ENCODE results near the gene MIGA1. TPM values are rescaled to one million over a fixed set of nuclear protein-coding genes. Genes with fewer than 3 reads are reported as not detected.

MIGA1 gene
- total and polyA plus RNA-seq, 5 donors = 3.8 to 15.1 (median 12.8) TPM

GRCh38 chr1:77850082-77850481 is 70.6 kb downstream of the MIGA1 start:
- no peaks in the 10 kb centered on the region for H3K9me3 ChIP-seq (ENCODE audit: control insufficient read depth, low read length)
- ATAC-seq (no peak), DNase-seq (no peak)
- H3K27me3 ChIP-seq (ENCODE audit: control insufficient read depth, insufficient read depth) = no peaks in the 10 kb centered on the region
- no peaks in the 10 kb centered on the region for H3K4me1 ChIP-seq (ENCODE audit: control insufficient read depth, insufficient read depth, low read length)
- no peak overlapping the region for H3K4me3 ChIP-seq (ENCODE audit: low read length)
- intact Hi-C loops (cut with DNase I) = no loop called here
- WGBS = 100% methylated on average over 1 of the region's 1 CpG
- H3K27ac ChIP-seq (ENCODE audit: low read length) = no peak overlapping the region

- WGBS = 80% methylated on average over 4 of the region's 4 CpGs
- no peaks in the 10 kb centered on the region for H3K27me3 ChIP-seq (ENCODE audit: control insufficient read depth, insufficient read depth)
- DNase-seq (no peak), ATAC-seq (no peak)
- H3K4me3 ChIP-seq (ENCODE audit: low read length) = no peak overlapping the region
- no peaks in the 10 kb centered on the region for H3K9me3 ChIP-seq (ENCODE audit: control insufficient read depth, low read length)
- no peaks in the 10 kb centered on the region for H3K4me1 ChIP-seq (ENCODE audit: control insufficient read depth, insufficient read depth, low read length)
- intact Hi-C loops (cut with DNase I) = no loop called here
- no peak overlapping the region for H3K27ac ChIP-seq (ENCODE audit: low read length)
Observed at GRCh38 chr1:77857552-77857951, 78.1 kb downstream of the MIGA1 start.

- intact Hi-C loops (cut with DNase I) = no loop called here
- 90% methylated on average over 3 of the region's 3 CpGs for WGBS
- Histone ChIP-seq H3K4me3 (ENCODE audit: low read length) (no peak overlapping the region), H3K27ac (ENCODE audit: low read length) (no peak overlapping the region), H3K4me1 (ENCODE audit: control insufficient read depth, insufficient read depth, low read length) (no peaks in the 10 kb centered on the region), H3K9me3 (ENCODE audit: control insufficient read depth, low read length) (no peaks in the 10 kb centered on the region), H3K27me3 (ENCODE audit: control insufficient read depth, insufficient read depth) (no peaks in the 10 kb centered on the region)
- DNase-seq = no peak
- ATAC-seq = no peak
Observed at GRCh38 chr1:77858725-77859124, 79.3 kb downstream of the MIGA1 start.

- H3K4me3 ChIP-seq (ENCODE audit: low read length) = no peak overlapping the region
- ATAC-seq = no peak
- H3K27ac ChIP-seq (ENCODE audit: low read length) = no peak overlapping the region
- no peaks in the 10 kb centered on the region for H3K27me3 ChIP-seq (ENCODE audit: control insufficient read depth, insufficient read depth)
- intact Hi-C loops (cut with DNase I) = no loop called here
- no peaks in the 10 kb centered on the region for H3K9me3 ChIP-seq (ENCODE audit: control insufficient read depth, low read length)
- no peak for DNase-seq
- H3K4me1 ChIP-seq (ENCODE audit: control insufficient read depth, insufficient read depth, low read length) = no peaks in the 10 kb centered on the region
- WGBS = 80% methylated on average over 2 of the region's 2 CpGs
Observed at GRCh38 chr1:77859248-77859647, 79.8 kb downstream of the MIGA1 start.

- WGBS = 80% methylated on average over 4 of the region's 4 CpGs
- no peak for DNase-seq
- Histone ChIP-seq H3K27ac (ENCODE audit: low read length) (no peak overlapping the region), H3K4me1 (ENCODE audit: control insufficient read depth, insufficient read depth, low read length) (no peaks in the 10 kb centered on the region), H3K9me3 (ENCODE audit: control insufficient read depth, low read length) (no peaks in the 10 kb centered on the region), H3K27me3 (ENCODE audit: control insufficient read depth, insufficient read depth) (no peaks in the 10 kb centered on the region), H3K4me3 (ENCODE audit: low read length) (no peak overlapping the region)
- no peak for ATAC-seq
- intact Hi-C loops (cut with DNase I) = no loop called here
Observed at GRCh38 chr1:77866296-77866695, 86.8 kb downstream of the MIGA1 start.

GRCh38 chr1:77872645-77873044 is 93.2 kb downstream of the MIGA1 start:
- Histone ChIP-seq H3K4me3 (ENCODE audit: low read length) (no peak overlapping the region), H3K9me3 (ENCODE audit: control insufficient read depth, low read length) (no peaks in the 10 kb centered on the region), H3K27ac (ENCODE audit: low read length) (no peak overlapping the region), H3K4me1 (ENCODE audit: control insufficient read depth, insufficient read depth, low read length) (no peaks in the 10 kb centered on the region), H3K27me3 (ENCODE audit: control insufficient read depth, insufficient read depth) (no peaks in the 10 kb centered on the region)
- no peak for ATAC-seq
- WGBS = 91% methylated on average over 1 of the region's 1 CpG
- no peak for DNase-seq
- intact Hi-C loops (cut with DNase I) = no loop called here

GRCh38 chr1:77873461-77873860 is 94.0 kb downstream of the MIGA1 start:
- Histone ChIP-seq H3K4me3 (ENCODE audit: low read length) (no peak overlapping the region), H3K4me1 (ENCODE audit: control insufficient read depth, insufficient read depth, low read length) (no peaks in the 10 kb centered on the region), H3K9me3 (ENCODE audit: control insufficient read depth, low read length) (no peaks in the 10 kb centered on the region), H3K27ac (ENCODE audit: low read length) (no peak overlapping the region), H3K27me3 (ENCODE audit: control insufficient read depth, insufficient read depth) (no peaks in the 10 kb centered on the region)
- DNase-seq = no peak
- WGBS = 99% methylated on average over 1 of the region's 1 CpG
- intact Hi-C loops (cut with DNase I) = no loop called here
- no peak for ATAC-seq

GRCh38 chr1:77874804-77875445 is 95.5 kb downstream of the MIGA1 start:
- no peak for ATAC-seq

GRCh38 chr1:77876884-77877283 is 97.4 kb downstream of the MIGA1 start:
- H3K4me3 ChIP-seq (ENCODE audit: low read length) = no peak overlapping the region
- H3K9me3 ChIP-seq (ENCODE audit: control insufficient read depth, low read length) = no peaks in the 10 kb centered on the region
- no peaks in the 10 kb centered on the region for H3K4me1 ChIP-seq (ENCODE audit: control insufficient read depth, insufficient read depth, low read length)
- no peaks in the 10 kb centered on the region for H3K27me3 ChIP-seq (ENCODE audit: control insufficient read depth, insufficient read depth)
- 89% methylated on average over 4 of the region's 4 CpGs for WGBS
- no peak overlapping the region for H3K27ac ChIP-seq (ENCODE audit: low read length)
- intact Hi-C loops (cut with DNase I) = no loop called here
- no peak for DNase-seq
- ATAC-seq = no peak

More at GRCh38 chr1:77874804-77875445, 95.5 kb downstream of the MIGA1 start:
- no peak overlapping the region for H3K4me3 ChIP-seq (ENCODE audit: low read length)
- H3K27me3 ChIP-seq (ENCODE audit: control insufficient read depth, insufficient read depth) = no peaks in the 10 kb centered on the region
- H3K27ac ChIP-seq (ENCODE audit: low read length) = no peak overlapping the region
- intact Hi-C loops (cut with DNase I) = no loop called here
- WGBS = 97% methylated on average over 4 of the region's 4 CpGs
- H3K4me1 ChIP-seq (ENCODE audit: control insufficient read depth, insufficient read depth, low read length) = no peaks in the 10 kb centered on the region
- DNase-seq = no peak
- H3K9me3 ChIP-seq (ENCODE audit: control insufficient read depth, low read length) = no peaks in the 10 kb centered on the region

- 95% methylated on average over 1 of the region's 1 CpG for WGBS
- Histone ChIP-seq H3K9me3 (ENCODE audit: control insufficient read depth, low read length) (no peaks in the 10 kb centered on the region), H3K4me1 (ENCODE audit: control insufficient read depth, insufficient read depth, low read length) (no peaks in the 10 kb centered on the region), H3K27me3 (ENCODE audit: control insufficient read depth, insufficient read depth) (no peaks in the 10 kb centered on the region), H3K27ac (ENCODE audit: low read length) (no peak overlapping the region), H3K4me3 (ENCODE audit: low read length) (no peak overlapping the region)
- intact Hi-C loops (cut with DNase I) = no loop called here
- DNase-seq = no peak
- ATAC-seq = no peak
Observed at GRCh38 chr1:77881061-77881460, 101.6 kb downstream of the MIGA1 start.

GRCh38 chr1:77882411-77882810 is 103.0 kb downstream of the MIGA1 start:
- no peaks in the 10 kb centered on the region for H3K27me3 ChIP-seq (ENCODE audit: control insufficient read depth, insufficient read depth)
- ATAC-seq (no peak), DNase-seq (no peak)
- intact Hi-C loops (cut with DNase I) = no loop called here
- no peak overlapping the region for H3K27ac ChIP-seq (ENCODE audit: low read length)
- H3K9me3 ChIP-seq (ENCODE audit: control insufficient read depth, low read length) = no peaks in the 10 kb centered on the region
- H3K4me3 ChIP-seq (ENCODE audit: low read length) = no peak overlapping the region
- H3K4me1 ChIP-seq (ENCODE audit: control insufficient read depth, insufficient read depth, low read length) = no peaks in the 10 kb centered on the region
- 70% methylated on average over 2 of the region's 2 CpGs for WGBS

Measured in right cardiac atrium (tissue), 5 donors.